RWPE2 (cell line): Measurements from ENCODE around the gene WWOX.

Source experiments
- ATAC-seq: fragments of 200-7000 bp; cut with Tn5 transposase; 3 replicates; pipeline ENCODE4 v1.9.1; 2021; ENCODE audit warnings: low read depth
- DNase-seq: peaks from one replicate; pipeline ENCODE4 v3.0.0-alpha.2; 2020; ENCODE audit warnings: low spot score
- H3K27ac ChIP-seq: fragments of 450-650 bp; 2 replicates; pipeline ENCODE4 v1.5.1; 2017; ENCODE audit warnings: mild to moderate bottlenecking; ENCODE audit not compliant: poor library complexity, severe bottlenecking
- H3K27me3 ChIP-seq: fragments of 250-450 bp; sonication (Bioruptor Pico); 2 replicates; pipeline ENCODE4 v1.5.1; 2021; ENCODE audit warnings: mild to moderate bottlenecking, moderate library complexity; ENCODE audit not compliant: insufficient read depth, poor library complexity, severe bottlenecking
- H3K36me3 ChIP-seq: fragments of 250-450 bp; sonication (Bioruptor Pico); 2 replicates; pipeline ENCODE4 v1.5.1; 2020; ENCODE audit warnings: low read depth, mild to moderate bottlenecking, moderate library complexity
- H3K4me1 ChIP-seq: fragments of 250-450 bp; sonication (Bioruptor Pico); 2 replicates; pipeline ENCODE4 v1.5.1; 2021; ENCODE audit warnings: mild to moderate bottlenecking, moderate library complexity; ENCODE audit not compliant: insufficient read depth, poor library complexity, severe bottlenecking
- H3K4me3 ChIP-seq: fragments of 250-450 bp; sonication (Bioruptor Pico); 2 replicates; pipeline ENCODE4 v1.5.1; 2021; ENCODE audit warnings: mild to moderate bottlenecking, moderate library complexity; ENCODE audit not compliant: severe bottlenecking
- H3K9me3 ChIP-seq: fragments of 250-450 bp; sonication (Bioruptor Pico); 2 replicates; pipeline ENCODE4 v1.5.1; 2021; ENCODE audit warnings: mild to moderate bottlenecking, moderate library complexity; ENCODE audit not compliant: severe bottlenecking
- TF ChIP-seq, protein P1 (sequence below): fragments of 450-650 bp; IDR thresholded peaks from one replicate; pipeline ENCODE4 v1.5.1; 2017; ENCODE audit warnings: mild to moderate bottlenecking, moderate library complexity; ENCODE audit not compliant: poor library complexity, severe bottlenecking

WWOX gene

DNA sequence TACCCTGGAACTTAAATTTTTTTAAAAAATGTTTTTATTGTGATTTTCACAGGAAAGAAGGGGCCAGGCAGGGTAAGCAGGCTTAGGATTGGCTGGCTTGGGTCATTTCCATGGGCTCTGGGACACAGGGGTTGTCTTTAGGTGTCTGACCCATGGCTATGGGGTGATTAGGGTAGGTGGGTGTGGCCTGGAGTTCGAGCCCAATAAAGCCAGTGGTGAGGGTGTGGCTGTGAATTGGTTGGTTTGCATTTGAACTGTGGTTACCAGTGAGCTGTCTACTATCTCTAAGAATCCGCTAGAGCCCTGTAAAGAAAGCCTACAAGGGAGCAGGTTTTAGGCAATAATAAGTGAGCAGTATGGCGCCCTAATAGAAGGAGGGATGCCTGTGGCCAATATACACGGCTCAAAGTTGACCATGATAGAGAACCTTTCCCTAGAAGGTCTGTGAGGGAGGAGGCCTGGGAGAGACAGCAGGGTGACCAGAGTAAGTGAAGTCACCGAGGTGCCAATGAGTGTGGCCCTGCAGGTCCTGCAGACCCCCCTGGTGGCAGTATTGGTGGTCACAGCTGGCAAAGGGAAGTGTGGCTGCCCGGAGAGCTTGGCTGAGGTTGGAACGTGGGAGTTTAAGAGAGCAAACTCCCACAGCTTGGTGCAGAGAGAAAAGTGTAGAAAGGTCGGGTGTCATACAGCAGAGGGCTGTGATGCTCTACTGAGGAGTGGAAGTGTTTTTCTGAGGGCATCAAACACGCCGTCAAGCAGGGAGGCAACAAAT, 454.0 kb downstream of the WWOX start:
- Histone ChIP-seq H3K27me3 (no peaks in the 10 kb centered on the region), H3K9me3 (no peaks in the 10 kb centered on the region), H3K4me3 (no peak overlapping the region), H3K27ac (no peak overlapping the region), H3K36me3 (no peaks in the 10 kb centered on the region), H3K4me1 (no peaks in the 10 kb centered on the region)
- TF ChIP-seq, protein P1, sequence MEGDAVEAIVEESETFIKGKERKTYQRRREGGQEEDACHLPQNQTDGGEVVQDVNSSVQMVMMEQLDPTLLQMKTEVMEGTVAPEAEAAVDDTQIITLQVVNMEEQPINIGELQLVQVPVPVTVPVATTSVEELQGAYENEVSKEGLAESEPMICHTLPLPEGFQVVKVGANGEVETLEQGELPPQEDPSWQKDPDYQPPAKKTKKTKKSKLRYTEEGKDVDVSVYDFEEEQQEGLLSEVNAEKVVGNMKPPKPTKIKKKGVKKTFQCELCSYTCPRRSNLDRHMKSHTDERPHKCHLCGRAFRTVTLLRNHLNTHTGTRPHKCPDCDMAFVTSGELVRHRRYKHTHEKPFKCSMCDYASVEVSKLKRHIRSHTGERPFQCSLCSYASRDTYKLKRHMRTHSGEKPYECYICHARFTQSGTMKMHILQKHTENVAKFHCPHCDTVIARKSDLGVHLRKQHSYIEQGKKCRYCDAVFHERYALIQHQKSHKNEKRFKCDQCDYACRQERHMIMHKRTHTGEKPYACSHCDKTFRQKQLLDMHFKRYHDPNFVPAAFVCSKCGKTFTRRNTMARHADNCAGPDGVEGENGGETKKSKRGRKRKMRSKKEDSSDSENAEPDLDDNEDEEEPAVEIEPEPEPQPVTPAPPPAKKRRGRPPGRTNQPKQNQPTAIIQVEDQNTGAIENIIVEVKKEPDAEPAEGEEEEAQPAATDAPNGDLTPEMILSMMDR = no peak
- ATAC-seq (no peak), DNase-seq (no peak)

DNA sequence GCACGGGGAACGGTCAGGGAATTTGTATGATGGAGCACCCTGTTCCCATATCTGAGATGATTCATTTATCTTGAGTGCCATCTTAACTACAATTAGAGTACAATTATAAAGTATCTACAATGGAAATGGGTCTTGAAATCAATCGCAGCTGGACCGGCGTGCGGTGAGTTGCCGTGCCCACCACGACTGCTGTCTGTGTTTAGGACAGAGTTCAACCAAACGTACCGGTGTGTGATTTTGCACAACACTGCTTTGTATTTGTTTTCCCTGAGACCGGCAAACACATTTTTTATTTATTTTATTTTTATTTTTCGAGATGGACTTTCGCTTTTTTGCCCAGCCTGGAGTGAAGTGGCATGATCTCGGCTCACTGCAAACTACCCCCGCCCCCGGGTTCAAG, 457.0 kb downstream of the WWOX start:
- no peaks in the 10 kb centered on the region for H3K36me3 ChIP-seq
- H3K9me3 ChIP-seq = no peaks in the 10 kb centered on the region
- TF ChIP-seq, protein P1 = no peak
- H3K27ac ChIP-seq = no peak overlapping the region
- H3K27me3 ChIP-seq = no peaks in the 10 kb centered on the region
- no peaks in the 10 kb centered on the region for H3K4me1 ChIP-seq
- no peak overlapping the region for H3K4me3 ChIP-seq
- DNase-seq (no peak), ATAC-seq (no peak)

DNA sequence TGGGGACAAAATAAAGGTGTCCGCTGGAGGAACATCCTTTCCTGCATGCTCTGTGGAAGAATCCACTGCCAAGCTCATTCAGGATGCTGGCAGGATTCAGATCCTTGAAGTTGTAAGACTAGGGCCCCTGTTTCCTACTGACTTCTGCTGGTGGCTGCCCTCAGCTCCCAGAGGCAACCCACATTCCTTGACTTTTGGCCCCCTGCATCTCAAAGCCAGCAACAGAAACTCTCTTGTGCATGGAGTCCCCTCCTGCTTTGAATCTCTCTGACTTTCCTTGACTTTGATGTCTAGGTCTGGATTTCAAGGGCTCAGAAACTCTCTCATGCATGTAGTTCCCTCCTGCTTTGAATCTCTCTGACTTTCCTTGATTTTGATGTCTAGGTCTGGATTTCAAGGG, 461.5 kb downstream of the WWOX start:
- no peak overlapping the region for H3K4me3 ChIP-seq
- no peak overlapping the region for H3K27ac ChIP-seq
- no peaks in the 10 kb centered on the region for H3K4me1 ChIP-seq
- no peak for ATAC-seq
- TF ChIP-seq, protein P1 = no peak
- H3K27me3 ChIP-seq = no peaks in the 10 kb centered on the region
- peaks cover 3% of the 10 kb centered on the region for H3K9me3 ChIP-seq
- DNase-seq = no peak
- H3K36me3 ChIP-seq = no peaks in the 10 kb centered on the region

DNA sequence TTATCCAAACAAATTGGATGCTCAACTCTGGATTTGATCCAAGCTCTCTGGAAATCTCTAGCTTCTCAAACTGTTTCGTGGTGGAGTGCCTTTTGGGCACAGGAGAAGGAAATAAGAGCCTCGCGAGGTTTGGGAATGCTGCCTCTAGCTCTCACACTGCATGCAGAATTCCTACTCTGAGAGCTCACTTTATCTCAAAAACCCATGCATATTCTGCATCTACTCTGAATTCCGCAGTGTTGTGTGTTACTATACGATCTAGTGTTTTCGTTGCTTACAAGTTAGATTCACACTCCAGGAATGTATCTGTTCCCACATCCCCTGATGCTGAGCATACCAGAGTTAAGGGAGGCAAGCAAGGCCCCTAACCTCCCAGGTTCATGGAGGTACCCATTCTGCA, 462.7 kb downstream of the WWOX start:
- Histone ChIP-seq H3K27me3 (no peaks in the 10 kb centered on the region), H3K4me3 (no peak overlapping the region), H3K4me1 (no peaks in the 10 kb centered on the region), H3K27ac (no peak overlapping the region), H3K9me3 (peaks cover 3% of the 10 kb centered on the region), H3K36me3 (no peaks in the 10 kb centered on the region)
- TF ChIP-seq, protein P1 = no peak
- ATAC-seq (no peak), DNase-seq (no peak)

DNA sequence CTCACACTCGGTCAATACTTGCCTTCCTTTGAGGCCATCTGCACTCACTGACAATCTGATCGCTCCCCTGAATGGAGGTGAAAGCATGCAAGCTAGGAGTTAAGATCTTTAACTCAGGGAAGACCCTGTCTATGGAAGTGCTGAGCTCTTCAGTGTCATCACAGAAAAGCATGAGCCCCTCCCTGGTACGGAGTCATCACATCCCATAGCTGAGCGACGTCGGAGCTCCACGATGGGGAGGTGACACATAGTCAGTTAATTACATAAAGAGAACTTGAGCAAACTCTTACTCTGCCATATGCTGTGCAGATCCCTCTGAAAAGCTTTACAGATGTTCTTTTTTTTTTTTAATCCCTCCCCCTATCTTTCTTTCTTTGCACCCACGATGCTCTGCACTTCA, 463.2 kb downstream of the WWOX start:
- ATAC-seq (no peak), DNase-seq (no peak)
- H3K36me3 ChIP-seq = no peaks in the 10 kb centered on the region

More for the DNA sequence above, 463.2 kb downstream of the WWOX start:
- Histone ChIP-seq H3K9me3 (peaks cover 3% of the 10 kb centered on the region), H3K4me3 (no peak overlapping the region), H3K27me3 (no peaks in the 10 kb centered on the region), H3K4me1 (no peaks in the 10 kb centered on the region), H3K27ac (no peak overlapping the region)
- TF ChIP-seq, protein P1 = no peak
